K562 (cell line): Measurements from ENCODE around the gene ZNF23. TPM values are rescaled to one million over a fixed set of nuclear protein-coding genes. Genes with fewer than 3 reads are reported as not detected.

Experiments used
- ARID2 ChIP-seq: fragments of 450-650 bp; IDR thresholded peaks from 2 replicates; pipeline ENCODE4 v1.6.1; 2017; ENCODE audit warnings: antibody characterized with exemption, mild to moderate bottlenecking
- CHD2 ChIP-seq: IDR thresholded peaks from 2 replicates; pipeline ENCODE4 v1.6.1; 2011; ENCODE audit warnings: low read depth, low read length
- FOS ChIP-seq: IDR thresholded peaks from 3 replicates; pipeline ENCODE4 v1.6.1; 2011; ENCODE audit not compliant: insufficient read length; ENCODE audit errors: extremely low read depth
- MCM5 ChIP-seq: fragments of 450-650 bp; IDR thresholded peaks from 2 replicates; pipeline ENCODE4 v1.6.1; 2016; ENCODE audit warnings: low read depth
- MYNN ChIP-seq, 2 experiments: sonication (generic); formaldehyde crosslinking in 1 of 2; IDR thresholded peaks; 2 replicates each; pipeline versions ENCODE4 v1.5.0 to v1.6.1; 2016 to 2020; ENCODE audit warnings: antibody characterized with exemption in 1 of 2, missing genetic modification reagents in 1 of 2
- SAP30 ChIP-seq: fragments of 200-600 bp; sonication (generic); IDR thresholded peaks from 2 replicates; pipeline ENCODE4 v1.6.1; 2012; ENCODE audit warnings: borderline replicate concordance, low read depth, mild to moderate bottlenecking, moderate library complexity, low read length, control low read depth, inconsistent platforms; ENCODE audit not compliant: insufficient read depth, poor library complexity, severe bottlenecking
- SMAD4 ChIP-seq: fragments of 250-450 bp; sonication (Bioruptor Pico); conservative IDR thresholded peaks from 2 replicates; pipeline ENCODE4 v1.8.0; 2021; ENCODE audit warnings: inconsistent platforms, mild to moderate bottlenecking, moderate library complexity
- SREBF1 ChIP-seq: fragments of 150-350 bp; IDR thresholded peaks from 2 replicates; pipeline ENCODE4 v1.6.1; 2014; ENCODE audit warnings: antibody characterized with exemption, low read depth, low read length, borderline replicate concordance
- TAL1 ChIP-seq: fragments of 450-650 bp; IDR thresholded peaks from 2 replicates; pipeline ENCODE4 v1.6.1; 2016; ENCODE audit warnings: mild to moderate bottlenecking
- XRCC5 ChIP-seq: fragments of 200-400 bp; formaldehyde crosslinking; IDR thresholded peaks from 2 replicates; pipeline ENCODE4 v1.6.1; 2017; ENCODE audit warnings: low read depth, mild to moderate bottlenecking, low read length
- ZBTB17 ChIP-seq: fragments of 450-650 bp; formaldehyde crosslinking; IDR thresholded peaks from 2 replicates; pipeline ENCODE4 v1.4.0; 2020; ENCODE audit warnings: mild to moderate bottlenecking
- ZBTB7A ChIP-seq: IDR thresholded peaks from 2 replicates; pipeline ENCODE4 v1.6.1; 2011; ENCODE audit warnings: low read depth, mild to moderate bottlenecking, low read length, moderate library complexity, borderline replicate concordance; ENCODE audit not compliant: control insufficient read depth
- ZEB2 ChIP-seq: fragments of 450-650 bp; IDR thresholded peaks from 2 replicates; pipeline ENCODE4 v1.6.1; 2016
- ZKSCAN3 ChIP-seq: fragments of 250-450 bp; sonication (Bioruptor Pico); IDR thresholded peaks from 2 replicates; pipeline ENCODE4 v1.4.0; 2020
- ZNF324 ChIP-seq: fragments of 250-450 bp; sonication (Bioruptor Pico); IDR thresholded peaks from 2 replicates; pipeline ENCODE4 v1.4.0; 2020; ENCODE audit warnings: mild to moderate bottlenecking
- ZNF644 ChIP-seq: fragments of 200-800 bp; sonication (Bioruptor generic); IDR thresholded peaks from 2 replicates; pipeline ENCODE4 v1.6.1; 2016; ENCODE audit warnings: low read depth, missing genetic modification characterization, missing compliant biosample characterization
- polyA plus RNA-seq, 8 experiments: library from polyadenylated mRNA; depleted of rRNA in 4 of 8; stranded (reverse) in 5 of 8; unstranded in 3 of 8; fragments of >200 nt; fragmentation: Nextera tagmentation in 2 of 8; fragmentation: Illumina TruSeq in 1 of 8; extraction: Ambion mirVana in 2 of 8; extraction: Trizol in 1 of 8; gene quantifications; 2 replicates each; pipeline versions ENCODE4 v1.2.1 to v1.2.3, GENCODE V29; 2011 to 2014; ENCODE audit warnings: inconsistent platforms in 1 of 8, missing spikeins in 1 of 8
- total RNA-seq, 7 experiments: library from RNA; depleted of rRNA in 6 of 7; stranded (reverse); fragments of >200 nt in 6 of 7; fragmentation: Illumina TruSeq in 2 of 7; extraction: Trizol in 2 of 7; gene quantifications; 2 replicates each; pipeline versions ENCODE4 v1.2.1 to v1.2.3, GENCODE V29; 2011 to 2021; ENCODE audit warnings: low replicate concordance in 1 of 7
- TF ChIP-seq, protein P1 (sequence below): fragments of 250-450 bp; sonication (Bioruptor Pico); IDR thresholded peaks from 2 replicates; pipeline ENCODE4 v1.9.0; 2021; ENCODE audit warnings: mild to moderate bottlenecking, inconsistent platforms
- TF ChIP-seq, protein P2 (sequence below): fragments of 450-650 bp; IDR thresholded peaks from 2 replicates; pipeline ENCODE4 v1.6.1; 2017; ENCODE audit warnings: antibody characterized with exemption
- TF ChIP-seq, protein P3 (sequence below): fragments of 250-450 bp; sonication (Bioruptor Pico); IDR thresholded peaks from 2 replicates; pipeline ENCODE4 v1.4.0; 2020; ENCODE audit warnings: mild to moderate bottlenecking
- TF ChIP-seq, protein P4 (sequence below): conservative IDR thresholded peaks from 2 replicates; pipeline ENCODE4 v1.6.1; 2011; ENCODE audit warnings: low read depth, mild to moderate bottlenecking, low read length; ENCODE audit not compliant: control insufficient read depth
- TF ChIP-seq, protein P5 (sequence below): fragments of 450-650 bp; formaldehyde crosslinking; IDR thresholded peaks from 2 replicates; pipeline ENCODE4 v1.4.0; 2020; ENCODE audit warnings: mild to moderate bottlenecking, moderate library complexity

Gene ZNF23
- total and polyA plus RNA-seq, 9 of the 15 experiments (the other 6 are each of a cell fraction or from before 2014, with no cell fraction given), result 4.7 to 13.4 (median 11.2) TPM

DNA sequence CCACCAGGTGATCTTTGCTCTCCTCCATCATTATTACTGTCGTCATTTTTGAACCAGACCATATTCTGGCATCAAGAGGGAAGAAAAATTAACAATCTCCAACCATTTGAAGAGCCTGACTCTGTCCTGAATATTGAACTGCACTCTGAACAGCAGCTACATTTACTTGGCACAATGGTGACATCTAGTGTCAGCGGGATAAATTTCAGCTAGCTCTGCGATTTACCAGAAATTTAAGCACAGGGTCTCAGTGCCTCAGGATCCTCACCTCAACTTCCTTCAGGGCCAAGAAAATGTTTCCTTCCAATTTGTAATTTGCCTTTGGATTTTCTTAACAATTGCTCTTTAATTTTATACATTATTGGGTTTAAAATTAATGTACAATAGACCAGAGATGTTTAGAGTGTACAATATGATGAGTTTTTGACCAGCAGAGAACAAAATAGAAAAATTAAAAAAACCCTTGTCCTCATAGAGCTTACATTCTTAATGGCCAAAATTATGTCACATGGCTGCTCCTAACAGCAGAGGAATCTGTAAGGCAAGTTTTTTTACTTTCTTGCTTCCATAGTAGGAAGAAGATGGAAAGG, 37.8 kb upstream of the ZNF23 start (continued):
- TF ChIP-seq, protein P1, sequence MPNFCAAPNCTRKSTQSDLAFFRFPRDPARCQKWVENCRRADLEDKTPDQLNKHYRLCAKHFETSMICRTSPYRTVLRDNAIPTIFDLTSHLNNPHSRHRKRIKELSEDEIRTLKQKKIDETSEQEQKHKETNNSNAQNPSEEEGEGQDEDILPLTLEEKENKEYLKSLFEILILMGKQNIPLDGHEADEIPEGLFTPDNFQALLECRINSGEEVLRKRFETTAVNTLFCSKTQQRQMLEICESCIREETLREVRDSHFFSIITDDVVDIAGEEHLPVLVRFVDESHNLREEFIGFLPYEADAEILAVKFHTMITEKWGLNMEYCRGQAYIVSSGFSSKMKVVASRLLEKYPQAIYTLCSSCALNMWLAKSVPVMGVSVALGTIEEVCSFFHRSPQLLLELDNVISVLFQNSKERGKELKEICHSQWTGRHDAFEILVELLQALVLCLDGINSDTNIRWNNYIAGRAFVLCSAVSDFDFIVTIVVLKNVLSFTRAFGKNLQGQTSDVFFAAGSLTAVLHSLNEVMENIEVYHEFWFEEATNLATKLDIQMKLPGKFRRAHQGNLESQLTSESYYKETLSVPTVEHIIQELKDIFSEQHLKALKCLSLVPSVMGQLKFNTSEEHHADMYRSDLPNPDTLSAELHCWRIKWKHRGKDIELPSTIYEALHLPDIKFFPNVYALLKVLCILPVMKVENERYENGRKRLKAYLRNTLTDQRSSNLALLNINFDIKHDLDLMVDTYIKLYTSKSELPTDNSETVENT (CRISPR knock-in tag), result no peak
- TF ChIP-seq ARID2 (peak; percentile 24; the same call in 1 of the 2 replicates), ZNF324 (no peak), MCM5 (no peak), SMAD4 (CRISPR knock-in tag) (no peak), CHD2 (no peak), SAP30 (no peak), ZKSCAN3 (CRISPR knock-in tag) (no peak), ZBTB7A (no peak), SREBF1 (no peak), TAL1 (no peak), ZEB2 (no peak), MYNN (IDR thresholded peaks at IDR 0.05) (no peak), MYNN (CRISPR knock-in tag; IDR thresholded peaks at IDR 0.05) (no peak), ZBTB17 (CRISPR knock-in tag) (no peak), XRCC5 (no peak), FOS (no peak), ZNF644 (tag) (no peak)
- TF ChIP-seq, protein P2, sequence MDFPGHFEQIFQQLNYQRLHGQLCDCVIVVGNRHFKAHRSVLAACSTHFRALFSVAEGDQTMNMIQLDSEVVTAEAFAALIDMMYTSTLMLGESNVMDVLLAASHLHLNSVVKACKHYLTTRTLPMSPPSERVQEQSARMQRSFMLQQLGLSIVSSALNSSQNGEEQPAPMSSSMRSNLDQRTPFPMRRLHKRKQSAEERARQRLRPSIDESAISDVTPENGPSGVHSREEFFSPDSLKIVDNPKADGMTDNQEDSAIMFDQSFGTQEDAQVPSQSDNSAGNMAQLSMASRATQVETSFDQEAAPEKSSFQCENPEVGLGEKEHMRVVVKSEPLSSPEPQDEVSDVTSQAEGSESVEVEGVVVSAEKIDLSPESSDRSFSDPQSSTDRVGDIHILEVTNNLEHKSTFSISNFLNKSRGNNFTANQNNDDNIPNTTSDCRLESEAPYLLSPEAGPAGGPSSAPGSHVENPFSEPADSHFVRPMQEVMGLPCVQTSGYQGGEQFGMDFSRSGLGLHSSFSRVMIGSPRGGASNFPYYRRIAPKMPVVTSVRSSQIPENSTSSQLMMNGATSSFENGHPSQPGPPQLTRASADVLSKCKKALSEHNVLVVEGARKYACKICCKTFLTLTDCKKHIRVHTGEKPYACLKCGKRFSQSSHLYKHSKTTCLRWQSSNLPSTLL, result no peak
- TF ChIP-seq, protein P3, sequence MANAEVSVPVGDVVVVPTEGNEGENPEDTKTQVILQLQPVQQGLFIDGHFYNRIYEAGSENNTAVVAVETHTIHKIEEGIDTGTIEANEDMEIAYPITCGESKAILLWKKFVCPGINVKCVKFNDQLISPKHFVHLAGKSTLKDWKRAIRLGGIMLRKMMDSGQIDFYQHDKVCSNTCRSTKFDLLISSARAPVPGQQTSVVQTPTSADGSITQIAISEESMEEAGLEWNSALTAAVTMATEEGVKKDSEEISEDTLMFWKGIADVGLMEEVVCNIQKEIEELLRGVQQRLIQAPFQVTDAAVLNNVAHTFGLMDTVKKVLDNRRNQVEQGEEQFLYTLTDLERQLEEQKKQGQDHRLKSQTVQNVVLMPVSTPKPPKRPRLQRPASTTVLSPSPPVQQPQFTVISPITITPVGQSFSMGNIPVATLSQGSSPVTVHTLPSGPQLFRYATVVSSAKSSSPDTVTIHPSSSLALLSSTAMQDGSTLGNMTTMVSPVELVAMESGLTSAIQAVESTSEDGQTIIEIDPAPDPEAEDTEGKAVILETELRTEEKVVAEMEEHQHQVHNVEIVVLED (CRISPR knock-in tag), result no peak
- TF ChIP-seq, protein P4, sequence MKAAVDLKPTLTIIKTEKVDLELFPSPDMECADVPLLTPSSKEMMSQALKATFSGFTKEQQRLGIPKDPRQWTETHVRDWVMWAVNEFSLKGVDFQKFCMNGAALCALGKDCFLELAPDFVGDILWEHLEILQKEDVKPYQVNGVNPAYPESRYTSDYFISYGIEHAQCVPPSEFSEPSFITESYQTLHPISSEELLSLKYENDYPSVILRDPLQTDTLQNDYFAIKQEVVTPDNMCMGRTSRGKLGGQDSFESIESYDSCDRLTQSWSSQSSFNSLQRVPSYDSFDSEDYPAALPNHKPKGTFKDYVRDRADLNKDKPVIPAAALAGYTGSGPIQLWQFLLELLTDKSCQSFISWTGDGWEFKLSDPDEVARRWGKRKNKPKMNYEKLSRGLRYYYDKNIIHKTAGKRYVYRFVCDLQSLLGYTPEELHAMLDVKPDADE, result no peak
- TF ChIP-seq, protein P5, sequence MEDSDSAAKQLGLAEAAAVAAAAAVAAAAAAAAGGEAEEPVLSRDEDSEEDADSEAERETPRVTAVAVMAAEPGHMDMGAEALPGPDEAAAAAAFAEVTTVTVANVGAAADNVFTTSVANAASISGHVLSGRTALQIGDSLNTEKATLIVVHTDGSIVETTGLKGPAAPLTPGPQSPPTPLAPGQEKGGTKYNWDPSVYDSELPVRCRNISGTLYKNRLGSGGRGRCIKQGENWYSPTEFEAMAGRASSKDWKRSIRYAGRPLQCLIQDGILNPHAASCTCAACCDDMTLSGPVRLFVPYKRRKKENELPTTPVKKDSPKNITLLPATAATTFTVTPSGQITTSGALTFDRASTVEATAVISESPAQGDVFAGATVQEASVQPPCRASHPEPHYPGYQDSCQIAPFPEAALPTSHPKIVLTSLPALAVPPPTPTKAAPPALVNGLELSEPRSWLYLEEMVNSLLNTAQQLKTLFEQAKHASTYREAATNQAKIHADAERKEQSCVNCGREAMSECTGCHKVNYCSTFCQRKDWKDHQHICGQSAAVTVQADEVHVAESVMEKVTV (CRISPR knock-in tag), result peak; percentile 79
